Neutrophil (primary cell): ENCODE measurements around the gene FHL1.

Experiments used
- H3K27ac ChIP-seq: fragments of 200-600 bp; sonication (generic); 2 replicates; pipeline ENCODE4 v1.5.1; 2016; ENCODE audit warnings: mild to moderate bottlenecking, moderate library complexity
- H3K27me3 ChIP-seq: fragments of 200-600 bp; sonication (generic); 2 replicates; pipeline ENCODE4 v1.6.0; 2016; ENCODE audit warnings: mild to moderate bottlenecking
- H3K36me3 ChIP-seq: fragments of 200-600 bp; sonication (generic); 2 replicates; pipeline ENCODE4 v1.5.1; 2017
- H3K4me1 ChIP-seq, 2 experiments: fragments of 200-600 bp in 1 of 2; sonication (generic) in 1 of 2; 1 replicate in 1 of 2; 2 replicates in 1 of 2; pipeline versions ENCODE4 v1.5.1 to v1.6.1; 2013 to 2016; ENCODE audit warnings: low read depth in 1 of 2, low read length in 1 of 2, mild to moderate bottlenecking in 1 of 2, moderate library complexity in 1 of 2; ENCODE audit not compliant: control insufficient read depth in 1 of 2, insufficient read depth in 1 of 2
- H3K4me3 ChIP-seq, 2 experiments: fragments of 200-600 bp in 1 of 2; sonication (generic) in 1 of 2; 1 replicate in 1 of 2; 2 replicates in 1 of 2; pipeline ENCODE4 v1.5.1; 2013 to 2016; ENCODE audit warnings: low read depth in 1 of 2, low read length in 1 of 2, mild to moderate bottlenecking in 1 of 2, moderate library complexity in 1 of 2
- H3K9me3 ChIP-seq: fragments of 200-600 bp; sonication (generic); 2 replicates; pipeline ENCODE4 v1.5.1; 2016
- TF ChIP-seq, protein P1 (sequence below): fragments of 200-600 bp; sonication (generic); IDR thresholded peaks from 2 replicates; pipeline ENCODE4 v1.5.1; 2016; ENCODE audit warnings: antibody characterized with exemption

FHL1 gene

DNA sequence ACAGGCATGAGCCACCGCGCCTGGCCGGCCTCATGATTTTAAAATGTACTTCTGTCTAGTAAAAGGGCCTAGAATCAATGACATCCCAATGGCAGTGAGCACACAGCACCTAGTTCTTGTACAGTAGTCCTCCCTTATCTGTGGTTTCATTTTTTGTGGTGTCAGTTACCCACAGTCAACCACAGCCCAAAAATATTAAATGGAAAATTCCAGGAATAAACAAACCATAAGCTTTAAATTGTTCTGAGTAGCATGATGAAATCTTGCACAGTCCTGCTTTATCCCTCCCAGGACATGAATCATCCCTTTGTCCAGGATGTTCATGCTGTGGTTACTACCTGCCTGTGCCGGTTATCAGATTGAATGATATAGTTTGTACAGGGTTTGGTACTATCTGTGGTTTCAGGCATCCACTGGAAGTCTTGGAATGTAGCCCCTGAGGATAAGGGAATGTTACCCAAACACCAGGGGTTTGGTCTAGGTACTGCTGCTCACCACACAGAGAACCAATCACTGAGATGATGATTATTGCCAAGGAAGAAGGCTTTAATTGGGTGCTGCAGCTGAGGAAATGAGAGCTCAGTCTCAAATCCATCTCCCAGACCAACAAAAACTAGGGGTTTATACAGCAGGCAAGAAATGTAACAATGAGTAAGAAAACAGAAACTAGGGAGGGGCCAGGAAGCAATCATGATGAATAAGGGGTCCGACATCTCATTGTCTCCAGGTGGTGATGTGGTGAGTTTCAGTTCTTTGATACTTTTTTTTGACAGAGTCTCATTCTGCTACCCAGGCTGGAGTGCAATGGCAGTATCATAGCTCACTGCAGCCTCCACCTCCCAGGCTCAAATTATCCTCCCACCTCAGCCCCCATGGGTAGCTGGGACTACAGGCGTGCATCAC, 16.2 kb upstream of the FHL1 start:
- Histone ChIP-seq H3K4me3 (no peak overlapping the region), H3K4me1 (no peaks in the 10 kb centered on the region), H3K27ac (no peak overlapping the region), H3K9me3 (no peaks in the 10 kb centered on the region), H3K36me3 (no peaks in the 10 kb centered on the region), H3K27me3 (no peaks in the 10 kb centered on the region)
- TF ChIP-seq, protein P1, sequence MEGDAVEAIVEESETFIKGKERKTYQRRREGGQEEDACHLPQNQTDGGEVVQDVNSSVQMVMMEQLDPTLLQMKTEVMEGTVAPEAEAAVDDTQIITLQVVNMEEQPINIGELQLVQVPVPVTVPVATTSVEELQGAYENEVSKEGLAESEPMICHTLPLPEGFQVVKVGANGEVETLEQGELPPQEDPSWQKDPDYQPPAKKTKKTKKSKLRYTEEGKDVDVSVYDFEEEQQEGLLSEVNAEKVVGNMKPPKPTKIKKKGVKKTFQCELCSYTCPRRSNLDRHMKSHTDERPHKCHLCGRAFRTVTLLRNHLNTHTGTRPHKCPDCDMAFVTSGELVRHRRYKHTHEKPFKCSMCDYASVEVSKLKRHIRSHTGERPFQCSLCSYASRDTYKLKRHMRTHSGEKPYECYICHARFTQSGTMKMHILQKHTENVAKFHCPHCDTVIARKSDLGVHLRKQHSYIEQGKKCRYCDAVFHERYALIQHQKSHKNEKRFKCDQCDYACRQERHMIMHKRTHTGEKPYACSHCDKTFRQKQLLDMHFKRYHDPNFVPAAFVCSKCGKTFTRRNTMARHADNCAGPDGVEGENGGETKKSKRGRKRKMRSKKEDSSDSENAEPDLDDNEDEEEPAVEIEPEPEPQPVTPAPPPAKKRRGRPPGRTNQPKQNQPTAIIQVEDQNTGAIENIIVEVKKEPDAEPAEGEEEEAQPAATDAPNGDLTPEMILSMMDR = no peak

DNA sequence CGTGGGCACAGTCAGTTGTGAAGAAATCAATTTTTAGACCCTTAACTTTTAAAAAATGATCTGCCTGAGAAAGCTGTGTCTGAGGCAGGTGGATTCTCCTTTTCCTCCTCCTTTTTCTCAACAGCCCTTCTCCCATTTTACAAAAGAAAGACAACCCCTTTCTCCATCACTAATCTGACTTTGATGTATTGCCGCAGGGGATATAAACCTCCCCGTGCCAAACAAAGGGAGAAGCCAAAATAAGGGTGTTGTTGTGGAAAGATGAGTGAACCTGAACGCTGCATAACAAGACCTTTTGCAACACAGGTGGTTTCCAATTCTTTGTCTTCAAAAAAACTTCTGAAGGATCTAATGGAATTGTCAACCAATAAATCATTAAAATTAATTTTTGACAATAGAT, 8.4 kb upstream of the FHL1 start:
- Histone ChIP-seq H3K27me3 (peaks cover 2% of the 10 kb centered on the region), H3K36me3 (no peaks in the 10 kb centered on the region), H3K27ac (no peak overlapping the region), H3K4me1 (no peaks in the 10 kb centered on the region), H3K9me3 (no peaks in the 10 kb centered on the region), H3K4me3 (no peak overlapping the region)
- TF ChIP-seq, protein P1 = no peak

DNA sequence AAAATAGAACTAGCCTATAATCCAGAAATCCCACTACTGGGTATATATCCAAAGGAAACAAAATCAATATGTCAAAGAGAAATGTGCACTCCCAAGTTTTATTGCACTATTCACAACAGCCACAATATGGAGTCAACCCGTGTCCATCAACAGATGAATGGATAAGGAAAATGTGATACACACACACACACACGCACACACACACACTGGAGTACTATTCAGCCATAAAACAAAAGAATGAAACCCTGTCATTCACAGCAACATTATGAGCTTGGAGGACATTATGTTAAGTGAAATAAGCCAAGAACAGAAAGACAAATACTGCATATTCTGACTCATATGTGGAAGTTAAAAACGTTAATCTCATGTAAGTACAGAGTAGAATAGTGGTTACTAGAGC, 5.8 kb upstream of the FHL1 start:
- Histone ChIP-seq H3K4me3 (no peak overlapping the region), H3K27me3 (peaks cover 28% of the 10 kb centered on the region), H3K27ac (no peak overlapping the region), H3K36me3 (no peaks in the 10 kb centered on the region), H3K4me1 (peaks cover 0 to 2% of the 10 kb centered on the region in 2 experiments), H3K9me3 (no peaks in the 10 kb centered on the region)
- TF ChIP-seq, protein P1 = no peak

DNA sequence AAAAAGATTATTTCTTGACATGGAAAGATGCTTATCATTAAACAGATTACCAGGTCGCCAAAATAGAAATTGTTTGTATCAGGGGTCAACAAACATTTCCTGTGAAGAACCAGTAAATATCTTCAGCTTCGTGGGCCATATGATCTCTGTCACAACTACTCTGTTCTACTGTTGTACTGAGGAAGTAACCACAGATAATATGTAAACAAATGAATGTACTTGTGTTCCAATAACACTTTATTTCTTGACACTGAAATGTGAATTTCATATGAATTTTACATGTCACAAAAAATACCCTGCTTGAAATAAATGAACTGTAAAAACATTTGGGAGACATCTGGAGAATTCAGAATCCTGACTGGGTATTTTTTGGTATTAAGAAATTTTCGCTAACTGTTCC, 4.7 kb upstream of the FHL1 start:
- H3K9me3 ChIP-seq = no peaks in the 10 kb centered on the region
- H3K27me3 ChIP-seq = peaks cover 37% of the 10 kb centered on the region
- H3K27ac ChIP-seq = no peak overlapping the region
- peaks cover 0 to 5% of the 10 kb centered on the region in 2 experiments for H3K4me1 ChIP-seq
- no peaks in the 10 kb centered on the region for H3K36me3 ChIP-seq
- TF ChIP-seq, protein P1 = no peak
- H3K4me3 ChIP-seq = no peak overlapping the region

DNA sequence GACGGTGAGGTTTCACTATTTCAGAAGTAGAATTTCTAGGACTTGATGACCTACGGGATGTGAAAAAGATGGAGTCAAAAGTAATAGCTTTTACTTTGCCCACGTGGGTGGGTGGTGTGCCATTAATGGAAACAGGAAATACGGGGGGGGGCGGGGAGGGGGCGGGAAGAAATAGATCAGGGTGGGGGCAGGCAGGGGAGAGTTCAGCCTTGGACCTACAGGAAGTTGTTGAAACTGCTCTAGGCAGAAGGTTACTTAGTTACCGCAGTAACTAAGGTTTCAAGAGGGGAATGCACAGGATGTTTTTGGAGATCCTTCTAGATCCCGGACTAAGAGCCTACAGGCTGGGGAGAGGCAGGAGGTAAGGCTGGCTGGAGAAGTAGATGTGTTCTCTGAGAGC, 3.6 kb upstream of the FHL1 start:
- Histone ChIP-seq H3K27me3 (peaks cover 48% of the 10 kb centered on the region), H3K4me3 (no peak overlapping the region), H3K27ac (no peak overlapping the region), H3K36me3 (no peaks in the 10 kb centered on the region), H3K4me1 (peaks cover 0 to 5% of the 10 kb centered on the region in 2 experiments), H3K9me3 (no peaks in the 10 kb centered on the region)
- TF ChIP-seq, protein P1 = no peak
